HepG2 (cell line): ENCODE results near the gene HERC5. TPM values are rescaled to one million over a fixed set of nuclear protein-coding genes. Genes with fewer than 3 reads are reported as not detected.
"Not testable (repeated sequence)": the region's sequence is repeated elsewhere in the genome, so short reads cannot be mapped to it uniquely, and the experiment has no call there.

ENCODE experiments used
- GABPA ChIP-seq, 2 experiments: IDR thresholded peaks; 2 replicates each; pipeline ENCODE4 v1.6.1; 2011 to 2016; ENCODE audit warnings: low read depth in 2 of 2, low read length in 1 of 2, missing biosample characterization in 1 of 2, missing genetic modification characterization in 1 of 2
- RAD21 ChIP-seq: fragments of 450-650 bp; formaldehyde crosslinking; IDR thresholded peaks from 2 replicates; pipeline ENCODE4 v1.5.0; 2020; ENCODE audit warnings: mild to moderate bottlenecking
- SOX6 ChIP-seq, 2 experiments: fragments of 450-650 bp in 1 of 2; sonication (generic) in 1 of 2; formaldehyde crosslinking in 1 of 2; IDR thresholded peaks; 2 replicates each; pipeline versions ENCODE4 v1.4.0 to v1.6.1; 2017 to 2020; ENCODE audit warnings: antibody characterized with exemption in 1 of 2, mild to moderate bottlenecking in 1 of 2, missing genetic modification reagents in 1 of 2
- SPEN ChIP-seq: sonication (generic); formaldehyde crosslinking; IDR thresholded peaks from 2 replicates; pipeline ENCODE4 v1.5.1; 2020; ENCODE audit warnings: low read depth, mild to moderate bottlenecking, missing genetic modification reagents
- THAP11 ChIP-seq: IDR thresholded peaks from 2 replicates; pipeline ENCODE4 v1.6.1; 2016; ENCODE audit warnings: missing biosample characterization, missing genetic modification reagents
- YEATS4 ChIP-seq: sonication (generic); formaldehyde crosslinking; IDR thresholded peaks from 2 replicates; pipeline ENCODE4 v1.4.0; 2020; ENCODE audit warnings: missing genetic modification reagents, borderline replicate concordance
- ZNF142 ChIP-seq: sonication (generic); formaldehyde crosslinking; IDR thresholded peaks from 2 replicates; pipeline ENCODE4 v1.4.0; 2020; ENCODE audit warnings: missing genetic modification reagents
- ZNF292 ChIP-seq: sonication (generic); formaldehyde crosslinking; IDR thresholded peaks from 2 replicates; pipeline ENCODE4 v1.8.1; 2022; ENCODE audit warnings: mild to moderate bottlenecking, low read depth, missing genetic modification reagents, borderline replicate concordance
- ZNF350 ChIP-seq: sonication (generic); formaldehyde crosslinking; IDR thresholded peaks from 2 replicates; pipeline ENCODE4 v1.4.0; 2020; ENCODE audit warnings: mild to moderate bottlenecking, low read depth, missing genetic modification reagents, borderline replicate concordance
- ZNF580 ChIP-seq: IDR thresholded peaks from 2 replicates; pipeline ENCODE4 v1.6.1; 2016; ENCODE audit warnings: low read depth, borderline replicate concordance
- ZNF605 ChIP-seq: sonication (generic); formaldehyde crosslinking; IDR thresholded peaks from 2 replicates; pipeline ENCODE4 v1.8.0; 2022; ENCODE audit warnings: mild to moderate bottlenecking, missing genetic modification reagents
- ZNF644 ChIP-seq: IDR thresholded peaks from 2 replicates; pipeline ENCODE4 v1.6.1; 2016; ENCODE audit warnings: low read depth
- polyA plus RNA-seq, 8 experiments: library from polyadenylated mRNA; depleted of rRNA in 3 of 8; stranded (reverse) in 7 of 8; unstranded in 1 of 8; fragments of >200 nt; fragmentation: Illumina TruSeq in 4 of 8; extraction: Trizol in 4 of 8; gene quantifications; 2 replicates each; pipeline versions ENCODE4 v1.2.1 to v1.2.3, GENCODE V29; 2011 to 2016; ENCODE audit warnings: low read depth in 4 of 8, missing spikeins in 1 of 8, mixed read lengths in 1 of 8; ENCODE audit not compliant: insufficient read depth in 1 of 8
- total RNA-seq, 5 experiments: library from RNA; depleted of rRNA; stranded (reverse); fragments of >200 nt; fragmentation: Illumina TruSeq; extraction: Trizol; gene quantifications; 2 replicates each; pipeline ENCODE4 v1.2.3, GENCODE V29; 2016; ENCODE audit warnings: low read depth in 1 of 5
- TF ChIP-seq, protein P1 (sequence below): sonication (generic); formaldehyde crosslinking; IDR thresholded peaks from 2 replicates; pipeline ENCODE4 v1.4.0; 2020; ENCODE audit warnings: missing genetic modification reagents

Gene HERC5
- total and polyA plus RNA-seq, 2 of the 13 experiments (the other 11 are each of a cell fraction or from before 2014, with no cell fraction given) = 0.13 to 0.33 TPM

DNA sequence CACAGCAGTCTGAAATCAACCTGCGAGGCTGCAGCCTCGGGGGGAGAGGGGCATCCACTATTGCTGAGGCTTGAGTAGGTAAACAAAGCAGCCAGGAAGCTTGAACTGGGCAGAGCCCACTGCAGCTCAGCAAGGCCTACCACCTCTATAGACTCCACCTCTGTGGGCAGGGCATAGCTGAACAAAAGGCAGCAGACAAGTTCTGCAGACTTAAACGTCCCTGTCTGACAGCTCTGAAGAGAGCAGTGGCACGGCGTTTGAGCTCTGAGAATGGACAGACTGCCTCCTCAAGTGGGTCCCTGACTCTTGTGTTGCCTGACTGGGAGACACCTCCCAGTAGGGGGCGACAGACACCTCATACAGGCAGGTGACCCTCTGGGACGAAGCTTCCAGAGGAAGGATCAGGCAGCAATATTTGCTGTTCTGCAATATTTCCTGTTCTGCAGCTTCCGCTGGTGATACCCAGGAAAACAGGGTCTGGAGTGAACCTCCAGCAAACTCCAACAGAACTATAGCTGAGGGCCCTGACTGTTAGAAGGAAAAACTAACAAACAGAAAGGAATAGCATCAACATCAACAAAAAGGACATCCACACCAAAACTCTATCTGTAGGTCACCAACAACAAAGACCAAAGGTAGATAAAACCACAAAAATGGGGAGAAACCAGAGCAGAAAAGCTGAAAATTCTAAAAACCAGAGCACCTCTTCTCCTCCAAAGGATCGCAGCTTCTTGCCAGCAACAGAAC lies 82.6 kb downstream of the HERC5 start (continued):
- 0 out of 2 replicates have a peak, but pooled peaks have one; percentile 30 for TF ChIP-seq ZNF142
- TF ChIP-seq, protein P1, sequence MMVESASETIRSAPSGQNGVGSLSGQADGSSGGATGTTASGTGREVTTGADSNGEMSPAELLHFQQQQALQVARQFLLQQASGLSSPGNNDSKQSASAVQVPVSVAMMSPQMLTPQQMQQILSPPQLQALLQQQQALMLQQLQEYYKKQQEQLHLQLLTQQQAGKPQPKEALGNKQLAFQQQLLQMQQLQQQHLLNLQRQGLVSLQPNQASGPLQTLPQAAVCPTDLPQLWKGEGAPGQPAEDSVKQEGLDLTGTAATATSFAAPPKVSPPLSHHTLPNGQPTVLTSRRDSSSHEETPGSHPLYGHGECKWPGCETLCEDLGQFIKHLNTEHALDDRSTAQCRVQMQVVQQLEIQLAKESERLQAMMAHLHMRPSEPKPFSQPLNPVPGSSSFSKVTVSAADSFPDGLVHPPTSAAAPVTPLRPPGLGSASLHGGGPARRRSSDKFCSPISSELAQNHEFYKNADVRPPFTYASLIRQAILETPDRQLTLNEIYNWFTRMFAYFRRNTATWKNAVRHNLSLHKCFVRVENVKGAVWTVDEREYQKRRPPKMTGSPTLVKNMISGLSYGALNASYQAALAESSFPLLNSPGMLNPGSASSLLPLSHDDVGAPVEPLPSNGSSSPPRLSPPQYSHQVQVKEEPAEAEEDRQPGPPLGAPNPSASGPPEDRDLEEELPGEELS (CRISPR knock-in tag) = 0 out of 2 replicates have a peak, but pooled peaks have one; percentile 24
- TF ChIP-seq SPEN = 0 out of 2 replicates have a peak, but pooled peaks have one; percentile 32
- TF ChIP-seq ZNF292 (CRISPR knock-in tag) = peak; percentile 68; the same call in 1 of the 2 replicates
- TF ChIP-seq YEATS4 (CRISPR knock-in tag) = peak; percentile 36; the same call in 1 of the 2 replicates
- TF ChIP-seq ZNF580 (CRISPR knock-in tag) = 0 out of 2 replicates have a peak, but pooled peaks have one; percentile 58
- 0 out of 2 replicates have a peak, but pooled peaks have one; percentile 45 for TF ChIP-seq THAP11 (CRISPR knock-in tag)
- 0 out of 2 replicates have a peak, but pooled peaks have one; percentile 38 for TF ChIP-seq ZNF350 (CRISPR knock-in tag)
- peak; percentile 40; the same call in 1 of the 2 replicates for TF ChIP-seq ZNF644 (CRISPR knock-in tag)
- TF ChIP-seq RAD21 (CRISPR knock-in tag) = peak; percentile 46; the same call in 1 of the 2 replicates
- TF ChIP-seq GABPA (IDR thresholded peaks at IDR 0.05; ENCODE audit: low read depth, low read length); SOX6 (IDR thresholded peaks at IDR 0.05): not testable (repeated sequence)
- peak; percentile 52 for TF ChIP-seq GABPA (CRISPR knock-in tag; IDR thresholded peaks at IDR 0.05; ENCODE audit: low read depth)
- peak; percentile 69 for TF ChIP-seq ZNF605
- TF ChIP-seq SOX6 (CRISPR knock-in tag; IDR thresholded peaks at IDR 0.05) = peak; percentile 28; the same call in 1 of the 2 replicates
